IPS DF 19.7 (cell line): ENCODE measurements around the gene GRAMD4.
"Not testable (repeated sequence)": the region's sequence is repeated elsewhere in the genome, so short reads cannot be mapped to it uniquely, and the experiment has no call there.

Source experiments
- DNase-seq: peaks from one replicate; pipeline ENCODE4 v3.0.0-alpha.2; 2013; ENCODE audit warnings: low read depth, low spot score

Gene GRAMD4

DNA sequence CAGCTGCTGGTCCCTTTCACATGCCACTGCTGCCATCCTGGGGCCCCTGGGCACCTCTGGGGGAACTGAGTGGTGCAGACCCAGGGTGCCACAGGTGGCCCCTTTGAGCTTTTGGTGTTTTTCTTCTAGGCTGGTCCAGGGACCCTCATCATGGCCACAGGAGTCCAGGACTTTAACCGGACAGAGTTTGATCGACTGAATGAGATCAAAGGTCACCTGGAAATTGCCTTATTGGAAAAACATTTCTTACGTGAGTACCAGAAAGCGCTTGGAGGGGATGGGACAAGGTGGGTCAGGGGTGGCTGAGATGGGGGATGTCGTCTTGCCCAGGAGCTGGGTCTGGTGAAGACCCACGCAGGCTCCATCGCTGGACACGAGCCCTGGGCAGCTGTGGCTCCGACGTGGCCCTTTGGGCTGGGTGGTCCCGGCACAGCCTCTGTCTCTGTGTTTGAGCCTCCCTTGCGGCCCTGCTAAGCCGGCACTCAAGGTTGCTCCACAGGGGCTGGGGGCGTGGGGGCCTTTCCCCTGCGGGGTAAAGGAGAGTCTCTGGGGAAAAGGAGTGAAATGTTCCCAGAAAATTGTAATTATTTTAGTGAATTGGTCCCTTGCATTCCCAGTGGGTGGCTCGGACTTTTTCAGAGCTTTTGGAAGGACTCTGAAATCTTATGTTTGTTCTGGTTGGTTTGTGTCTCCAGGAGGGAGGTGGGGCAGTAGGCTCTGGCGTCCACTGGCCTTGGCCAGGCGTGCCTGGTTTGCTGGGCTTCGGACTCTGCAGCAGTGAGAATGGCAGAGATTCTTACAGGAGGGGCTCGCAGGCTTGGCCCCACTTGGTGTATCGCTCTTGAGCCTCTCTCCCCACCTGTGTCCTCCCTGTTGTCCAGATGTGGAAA, 17.8 kb downstream of the GRAMD4 start:
- no peak for DNase-seq

DNA sequence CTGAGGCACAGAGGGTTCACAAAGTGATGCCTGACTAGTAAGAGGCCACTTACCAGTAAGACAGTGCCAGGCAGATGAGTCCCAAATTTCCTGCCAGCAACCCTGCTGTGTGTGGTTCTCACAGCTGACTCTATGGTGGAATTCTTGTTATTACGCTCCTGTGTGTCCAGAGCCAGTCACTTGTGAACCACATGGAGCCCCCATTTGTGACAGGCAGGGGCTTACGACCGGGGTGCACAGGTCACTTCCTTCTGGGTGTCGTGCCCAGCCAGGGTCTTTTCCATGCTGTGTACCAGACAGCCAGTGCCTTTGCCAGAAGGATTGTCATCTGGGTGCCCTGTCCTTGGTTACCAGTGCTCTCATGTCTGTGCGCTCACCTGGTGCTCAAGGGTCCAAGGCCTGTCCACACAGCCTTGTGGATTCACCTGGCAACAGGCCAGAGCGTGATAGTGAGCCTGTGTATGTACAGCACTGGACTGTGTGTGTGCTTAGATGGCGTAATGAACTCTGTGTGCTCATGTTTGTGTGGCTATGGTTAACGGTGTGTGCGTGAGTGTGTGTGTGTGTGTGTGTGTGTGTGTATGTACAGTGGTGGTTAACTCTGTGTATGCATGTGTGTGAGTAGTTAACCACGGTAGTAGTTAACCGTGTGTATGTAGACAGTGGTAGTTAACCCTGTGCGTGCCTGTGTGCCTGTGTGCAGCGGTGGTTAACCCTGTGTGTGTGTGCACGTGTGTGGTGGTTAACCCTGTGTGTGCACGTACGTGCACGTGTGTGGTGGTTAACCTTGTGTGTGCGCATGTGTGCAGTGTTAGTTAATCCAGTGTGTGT, 18.6 kb downstream of the GRAMD4 start:
- DNase-seq: no peak

DNA sequence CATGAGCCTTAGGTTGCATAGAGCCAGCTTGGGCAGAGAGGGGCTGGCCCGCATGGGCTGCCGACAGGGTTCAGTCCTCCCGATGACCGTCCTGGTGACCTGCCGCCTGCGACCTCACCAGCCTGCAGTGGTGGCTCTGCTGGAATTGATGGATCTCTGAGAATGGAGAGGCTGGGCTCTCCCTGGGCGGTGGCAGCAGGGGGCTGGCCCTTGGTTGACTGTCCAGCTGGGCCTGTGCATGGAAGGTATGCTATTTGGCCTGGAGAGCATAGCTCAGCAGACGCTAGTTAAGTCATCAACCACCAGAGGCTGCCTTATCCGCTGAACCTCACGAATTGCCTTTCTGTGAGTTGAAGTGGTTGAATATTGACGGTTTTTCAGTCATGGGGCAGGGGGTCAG, 19.7 kb downstream of the GRAMD4 start:
- DNase-seq: no peak

DNA sequence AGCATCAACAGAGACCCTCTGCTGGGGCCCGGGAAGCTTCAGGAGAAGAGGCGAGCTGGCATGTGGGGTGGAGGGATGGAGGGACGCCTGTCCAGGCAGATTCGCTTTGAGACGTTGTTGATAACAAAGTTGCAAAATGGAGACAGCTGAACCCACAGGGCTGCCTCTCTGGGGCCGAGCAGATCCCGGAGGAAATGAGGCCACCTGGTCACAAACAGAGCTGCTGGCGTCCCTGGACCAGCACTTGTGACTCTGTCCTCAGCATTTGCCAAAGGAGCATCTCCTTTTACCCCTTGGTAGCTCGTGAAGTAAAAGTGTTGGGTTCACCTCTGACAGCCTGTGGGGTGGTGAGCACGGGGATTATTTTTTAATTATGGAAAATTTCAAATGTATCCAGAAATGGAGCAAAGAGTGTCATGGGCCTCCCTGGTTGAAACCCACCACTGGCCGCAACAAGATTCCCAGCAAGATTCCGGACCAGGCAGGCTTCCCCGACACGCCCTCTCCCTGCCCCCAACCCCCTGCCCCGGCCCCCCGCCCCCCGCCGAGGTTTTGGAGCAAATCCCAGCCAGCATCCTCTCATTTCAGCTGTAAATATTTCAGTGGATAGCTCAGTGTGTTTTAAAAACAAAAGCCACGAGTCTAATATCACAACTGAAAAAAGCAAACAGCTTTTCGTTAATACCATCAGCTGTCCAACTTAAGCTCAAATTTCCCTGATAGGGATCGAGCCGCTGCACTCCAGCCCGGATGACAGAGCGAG, 20.3 kb downstream of the GRAMD4 start:
- DNase-seq: no peak

DNA sequence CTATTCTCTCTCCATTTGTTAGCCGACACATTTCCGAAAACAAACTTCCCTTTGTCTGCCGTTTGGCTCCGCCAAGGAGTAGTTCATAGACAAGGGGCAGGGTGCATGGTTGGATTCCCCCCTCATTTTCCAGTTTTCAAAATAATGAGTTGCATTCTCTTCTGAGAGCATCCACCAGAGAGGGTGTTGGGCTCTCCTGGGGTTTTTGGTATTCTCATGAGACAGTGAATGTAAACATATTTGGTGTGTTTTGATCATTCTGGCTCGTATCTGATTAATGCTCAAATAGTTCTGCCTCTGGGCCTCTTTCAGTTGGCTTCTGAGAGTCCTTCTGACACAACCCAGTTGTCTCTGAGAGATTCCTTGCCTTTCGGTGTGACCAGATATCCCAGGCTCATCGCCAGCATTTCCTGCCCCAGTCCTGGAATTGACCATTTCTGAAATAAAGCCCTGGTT, 21.7 kb downstream of the GRAMD4 start:
- DNase-seq: no peak

DNA sequence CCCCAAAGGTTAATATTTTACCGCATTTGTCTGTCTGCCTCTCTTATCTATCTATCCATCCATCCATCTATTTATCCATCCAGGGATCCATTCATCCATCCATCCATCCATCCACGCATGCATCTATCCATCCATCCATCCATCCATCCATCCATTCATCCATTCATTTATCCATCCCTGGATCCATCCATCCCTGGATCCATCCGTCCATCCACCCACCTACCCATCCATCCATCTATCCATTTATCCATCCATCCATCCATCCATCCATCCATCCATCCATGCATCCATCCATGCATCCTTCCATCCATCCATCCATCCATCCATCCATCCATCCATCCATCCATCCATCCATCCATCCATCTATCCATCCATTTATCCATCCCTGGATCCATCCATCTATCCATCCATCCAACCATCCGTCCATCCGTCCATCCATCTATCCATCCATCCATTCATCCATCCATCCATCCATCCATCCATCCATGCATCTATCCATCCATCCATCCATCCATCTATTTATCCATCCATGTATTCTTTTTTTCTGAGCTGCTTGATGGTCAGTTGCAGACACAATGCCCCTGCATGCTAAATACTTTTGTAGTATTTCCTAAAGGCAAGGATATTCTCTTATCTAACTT, 22.8 kb downstream of the GRAMD4 start:
- DNase-seq: not testable (repeated sequence)

DNA sequence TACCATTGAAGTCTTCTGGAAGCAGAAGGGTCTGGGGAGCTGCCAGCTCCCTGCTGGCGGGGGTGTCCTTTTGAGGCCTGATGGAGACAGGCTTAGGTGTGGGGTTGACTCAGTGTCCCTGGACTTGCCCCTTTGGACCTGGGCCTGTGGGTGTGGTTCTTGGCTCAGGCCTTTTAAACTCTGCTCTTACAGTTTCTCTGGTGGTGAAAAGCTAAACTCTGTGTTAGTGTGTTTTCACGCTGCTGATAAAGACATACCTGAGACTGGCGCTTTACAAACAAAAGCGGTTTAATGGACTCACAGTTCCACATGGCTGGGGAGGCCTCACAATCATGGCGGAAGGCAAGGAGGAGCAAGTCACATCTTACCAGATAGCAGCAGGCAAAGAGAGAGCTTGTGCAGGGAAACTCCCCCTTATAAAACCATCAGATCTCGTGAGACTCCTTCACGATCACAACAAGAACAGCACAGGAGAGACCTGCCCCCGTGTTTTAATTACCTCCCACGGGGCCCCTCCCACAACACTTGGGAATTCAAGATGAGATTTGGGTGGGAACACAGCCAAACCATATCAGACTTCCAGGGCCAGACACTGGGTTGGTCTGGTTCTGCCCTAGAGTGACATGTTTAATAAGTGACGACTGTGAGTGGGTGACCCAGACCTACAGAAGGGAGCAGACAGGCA, 26.5 kb downstream of the GRAMD4 start:
- no peak for DNase-seq

DNA sequence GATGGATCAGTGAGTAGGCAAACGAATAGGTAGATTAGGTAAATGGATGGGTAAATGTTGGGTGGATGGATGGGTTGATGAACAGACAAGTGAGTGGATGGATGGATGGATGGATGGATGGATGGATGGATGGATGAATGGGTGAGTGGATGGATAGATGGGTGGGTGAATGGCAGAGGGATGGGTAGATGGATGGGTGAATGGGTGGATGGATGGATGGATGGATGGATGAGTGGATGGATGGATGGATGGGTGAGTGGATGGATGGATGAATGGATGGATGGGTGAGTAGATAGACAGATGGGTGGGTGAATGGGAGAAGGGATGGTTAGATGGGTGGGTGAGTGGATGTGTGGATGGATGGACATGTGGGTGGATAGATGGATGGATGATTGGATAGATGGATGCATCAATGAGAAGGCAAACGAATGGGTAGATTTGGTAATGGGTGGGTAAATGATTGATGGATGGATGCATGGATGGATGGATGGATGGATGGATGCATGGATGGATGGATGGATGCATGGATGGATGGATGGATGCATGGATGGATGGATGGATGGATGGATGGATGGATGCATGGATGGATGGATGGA, 28.1 kb downstream of the GRAMD4 start:
- DNase-seq: not testable (repeated sequence)

DNA sequence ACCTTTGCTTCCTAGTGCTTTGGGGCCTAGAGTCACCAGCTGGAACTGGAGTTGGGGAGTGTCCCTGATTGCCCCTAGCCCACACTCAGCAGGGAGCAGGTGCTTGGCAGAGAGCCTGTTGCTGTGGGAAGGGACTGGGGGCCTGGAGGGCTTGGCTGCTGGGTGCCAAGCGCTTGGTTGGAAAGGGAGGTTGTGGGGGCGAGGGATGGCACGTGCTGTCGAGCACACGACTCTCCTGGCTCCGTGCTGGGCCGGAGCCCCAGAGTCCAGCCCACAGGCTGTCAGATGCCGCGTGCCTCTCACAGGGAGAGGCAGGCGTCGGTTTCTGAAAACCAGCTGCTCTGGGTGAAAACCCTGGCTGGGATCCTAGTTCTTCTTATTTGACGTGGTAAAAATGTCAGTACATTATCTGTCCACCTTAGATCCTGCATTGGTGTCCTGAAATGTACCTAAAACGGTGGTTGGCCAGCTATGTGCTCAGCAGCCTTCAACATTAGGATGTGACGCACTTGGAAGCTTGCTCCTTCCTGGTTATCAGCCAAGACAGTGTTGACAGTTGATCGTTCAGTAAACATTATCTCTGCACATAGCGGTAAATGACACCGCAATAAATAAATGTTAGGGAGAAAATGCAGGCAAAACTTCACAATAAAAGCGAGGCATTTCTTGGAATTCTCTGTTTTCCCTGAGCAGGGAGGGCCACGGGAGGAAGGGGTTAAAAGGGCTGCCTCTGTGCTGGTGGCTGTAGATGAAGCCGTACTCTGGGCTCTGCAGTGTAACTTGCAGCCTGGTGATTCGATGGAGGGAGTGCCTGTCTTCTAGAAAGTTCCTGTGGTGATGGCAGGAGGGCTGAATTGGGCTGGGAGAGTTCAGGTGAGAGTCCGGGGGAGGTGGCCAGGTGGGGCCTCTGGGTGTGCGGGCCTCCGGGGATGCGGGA, 29.2 kb downstream of the GRAMD4 start:
- DNase-seq: no peak

DNA sequence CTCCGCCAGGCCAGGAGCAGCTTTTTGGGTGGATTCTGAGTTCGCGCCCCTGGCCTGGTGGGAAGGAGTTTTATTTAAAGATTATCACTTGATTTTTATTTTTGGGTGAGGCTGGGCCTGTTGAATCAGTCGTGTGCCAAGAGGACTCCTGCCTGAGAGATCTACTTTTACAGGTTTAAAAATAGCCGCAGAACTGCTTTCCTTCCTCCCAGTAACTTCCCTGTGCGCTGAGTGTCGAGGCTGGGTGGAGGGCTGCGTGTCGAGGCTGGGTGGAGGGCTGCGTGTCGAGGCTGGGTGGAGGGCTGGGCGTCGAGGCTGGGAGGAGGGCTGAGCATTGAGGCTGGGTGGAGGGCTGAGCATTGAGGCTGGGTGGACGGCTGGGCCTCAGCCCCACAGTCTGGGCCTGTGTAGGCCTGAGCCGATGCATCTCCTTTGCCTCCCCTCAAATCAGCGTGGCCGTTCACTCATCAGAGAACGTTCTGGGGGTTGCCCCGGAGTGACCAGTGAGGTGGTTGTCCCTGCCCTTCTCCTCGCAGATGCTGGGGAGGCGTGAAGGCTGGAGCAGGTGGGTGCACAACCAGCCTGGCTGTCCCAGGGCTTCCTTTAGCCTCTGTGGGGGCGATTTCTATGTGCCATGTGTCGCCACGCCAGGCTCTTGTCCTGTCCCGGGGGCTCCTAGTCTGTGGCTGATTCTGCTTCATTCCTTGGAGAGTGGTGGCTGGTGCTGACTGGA, 30.1 kb downstream of the GRAMD4 start:
- no peak for DNase-seq

DNA sequence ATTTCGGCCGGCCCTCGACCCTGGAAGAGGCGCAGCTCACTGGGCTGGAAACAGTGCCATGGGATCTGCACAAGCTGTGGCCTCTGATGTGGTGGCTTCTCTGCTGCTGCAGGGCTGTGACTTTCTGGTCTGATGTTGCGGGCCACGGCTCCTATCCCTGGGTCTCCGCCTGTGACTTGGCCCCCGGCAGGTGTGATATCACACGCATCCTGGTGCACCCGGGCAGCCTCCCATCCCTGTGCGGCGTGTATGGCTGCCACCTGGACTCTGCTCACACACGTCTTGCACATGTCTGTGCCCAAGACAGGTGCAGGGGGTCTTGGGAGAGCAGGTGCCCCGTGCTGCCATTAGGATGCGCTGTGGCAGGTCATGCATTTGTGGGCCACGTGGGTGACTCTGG, 31.1 kb downstream of the GRAMD4 start:
- no peak for DNase-seq

DNA sequence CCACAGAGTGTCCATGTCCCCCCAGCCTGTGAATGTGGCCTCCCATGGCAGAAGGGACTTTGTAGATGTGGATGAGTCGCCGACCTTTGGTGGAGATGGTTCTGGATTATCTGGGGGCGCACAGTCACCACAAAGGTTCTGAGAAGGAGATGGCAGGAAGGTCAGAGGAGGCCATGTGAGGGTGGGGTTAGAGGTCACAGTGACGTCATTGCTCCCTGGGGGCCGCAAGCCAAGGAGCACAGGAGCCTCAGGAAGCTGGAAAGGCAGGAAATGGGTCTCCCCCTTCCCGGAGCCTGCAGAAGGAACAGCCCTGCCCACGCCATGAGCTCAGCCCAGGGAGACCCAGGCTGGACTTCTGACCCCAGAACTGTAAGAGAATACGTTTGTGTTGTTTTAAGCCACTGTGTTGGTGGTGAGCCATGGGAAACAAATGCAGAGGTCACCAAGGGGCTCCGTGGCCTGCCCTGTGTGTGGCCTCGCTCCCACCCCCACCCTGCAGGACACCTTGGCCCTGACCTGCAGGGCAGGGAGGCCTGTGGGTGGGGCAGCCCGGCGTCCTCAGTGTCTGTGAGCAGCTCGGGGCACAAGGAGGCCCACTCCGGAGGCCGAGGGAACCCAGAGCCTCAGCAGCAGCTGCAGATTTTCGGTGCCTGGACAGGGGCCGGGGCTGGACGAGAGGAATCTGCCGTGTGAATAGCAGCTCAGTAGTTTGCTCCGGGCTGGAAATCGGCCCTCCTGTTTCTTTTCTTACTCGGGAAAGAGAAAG, 32.1 kb downstream of the GRAMD4 start:
- no peak for DNase-seq

DNA sequence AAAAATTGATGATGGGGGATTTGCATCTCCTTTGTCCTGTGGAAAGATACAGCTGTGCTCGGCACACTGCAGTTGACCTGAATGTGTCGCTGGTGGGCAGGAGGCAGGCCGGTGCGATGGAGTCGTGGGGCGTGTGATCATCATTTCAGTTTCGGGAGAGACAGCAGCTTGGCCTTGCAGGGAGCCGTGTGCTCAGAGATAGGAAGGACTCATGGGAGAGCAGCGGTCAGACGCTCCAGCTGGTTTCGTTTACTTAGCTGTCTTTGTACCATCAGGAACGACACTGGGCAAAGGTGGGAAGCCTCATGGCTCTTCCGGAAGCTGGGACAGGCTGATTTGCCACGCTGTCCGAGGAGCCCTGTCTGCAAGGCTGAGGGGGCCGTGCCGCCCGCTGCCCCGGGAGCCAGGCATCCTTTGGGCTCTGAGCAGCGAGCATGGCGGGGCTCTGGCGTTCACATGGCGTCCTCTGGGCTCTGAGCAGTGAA, 32.7 kb downstream of the GRAMD4 start:
- DNase-seq: no peak

DNA sequence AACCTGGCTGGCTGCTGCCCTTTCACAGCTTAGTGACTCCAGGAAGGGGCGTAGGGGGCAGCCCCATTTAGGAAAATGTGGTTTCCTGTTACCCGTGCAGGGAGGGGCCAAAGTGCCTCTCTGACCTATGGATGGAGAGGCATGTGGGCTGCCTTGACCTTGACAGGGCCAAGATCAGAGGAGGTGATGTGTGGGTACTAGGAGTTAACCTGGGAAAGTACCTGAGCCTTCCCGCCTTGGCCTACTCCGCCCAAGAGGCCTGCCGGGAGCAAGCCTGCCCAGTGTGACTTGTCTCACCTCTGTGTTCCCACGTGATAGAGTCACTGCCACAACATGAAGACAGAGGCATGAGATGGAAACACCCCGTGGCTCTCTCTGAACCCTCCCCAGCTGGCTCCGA, 33.4 kb downstream of the GRAMD4 start:
- no peak for DNase-seq

DNA sequence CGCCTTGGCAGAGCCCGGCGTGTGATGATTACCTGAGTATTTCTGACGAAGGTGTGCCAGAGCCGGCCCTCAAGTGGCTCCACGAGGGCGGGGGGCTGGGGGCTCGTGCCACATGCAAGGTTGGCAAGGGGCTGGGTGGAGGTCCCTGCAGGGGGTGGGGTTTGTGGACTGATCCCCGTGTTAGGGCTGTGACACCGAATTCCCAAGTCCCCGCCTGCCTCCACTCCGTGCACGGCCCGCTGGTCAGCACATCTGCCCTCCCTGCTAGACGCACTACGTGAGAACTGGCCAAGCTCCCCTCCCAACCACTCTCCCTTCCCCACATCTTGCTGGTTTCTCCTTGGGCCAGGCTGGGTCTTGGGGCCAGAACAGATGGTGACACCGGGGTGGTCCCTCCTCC, 34.2 kb downstream of the GRAMD4 start:
- no peak for DNase-seq

DNA sequence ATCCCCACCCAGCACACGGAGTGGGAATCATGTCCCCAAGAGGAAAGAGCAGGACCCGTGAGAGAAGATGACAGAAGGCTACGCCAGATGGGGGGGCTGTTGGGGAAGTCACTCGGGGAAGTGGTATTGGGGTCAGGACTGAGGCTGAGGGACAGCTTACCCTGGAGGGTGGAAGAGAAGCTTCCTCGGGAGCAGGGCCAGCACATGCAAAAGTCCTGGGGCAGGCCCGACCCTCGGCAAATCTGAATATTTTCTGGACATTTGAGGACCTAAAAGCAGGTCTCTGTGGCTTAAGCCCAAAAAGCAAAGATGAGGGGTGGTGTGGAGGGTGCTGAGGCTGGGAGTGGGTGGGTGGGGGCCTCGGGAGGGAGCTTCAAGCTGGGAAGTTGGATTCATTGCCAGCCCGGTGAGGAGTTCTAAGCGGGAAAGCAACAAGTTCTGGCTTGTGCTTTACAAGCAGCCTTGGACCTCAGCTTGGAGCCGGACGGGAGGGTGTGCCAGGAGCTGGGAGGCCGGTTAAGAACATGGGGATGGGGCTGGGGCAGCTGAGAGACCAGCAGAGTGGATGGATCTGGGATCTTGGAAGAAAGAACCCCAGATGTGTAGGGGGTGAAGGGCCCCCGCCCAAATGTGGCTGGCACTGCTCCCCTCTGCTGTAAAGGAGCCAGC, 34.9 kb downstream of the GRAMD4 start:
- no peak for DNase-seq
